Measurements from ENCODE around the gene CCNE1. TPM values are rescaled to one million over a fixed set of nuclear protein-coding genes. Genes with fewer than 3 reads are reported as not detected.

CCNE1 gene
- total RNA-seq = 10 to 100 TPM; 33.3 to 34.9 TPM
- polyA plus RNA-seq (2013, experiment 1 of 2) = 16.2 TPM
- 15.1 TPM for polyA plus RNA-seq (2013, experiment 2 of 2)
- long read RNA-seq, experiment 1, transcript CCNE1-201 (12 exons, 2,043 nt) = major isoform, 9 of 33 reads
- long read RNA-seq, experiment 1, partial matches to known transcripts = 7 of 33 reads
- long read RNA-seq, experiment 1, other reads (novel, unspliced or antisense) = 15 of 33 reads
- long read RNA-seq, experiment 2, transcript CCNE1-201 (12 exons, 2,043 nt) = major isoform, 40 of 79 reads
- long read RNA-seq, experiment 2, partial matches to known transcripts = 1 of 79 reads
- long read RNA-seq, experiment 2, other reads (novel, unspliced or antisense) = 36 of 79 reads
- long read RNA-seq, experiment 3, transcript CCNE1-201 (12 exons, 2,043 nt) = major isoform, 25 of 39 reads
- long read RNA-seq, experiment 3, partial matches to known transcripts = 2 of 39 reads
- long read RNA-seq, experiment 3, other reads (novel, unspliced or antisense) = 12 of 39 reads
- long read RNA-seq, experiment 4, partial matches to known transcripts = 4 of 4 reads
- long read RNA-seq, experiment 4, other reads (novel, unspliced or antisense) = 0 of 4 reads

GRCh38 chr19:29811125-29812079, at the start of gene CCNE1:
CCNE1 (plus strand) TSS chr19:29811991; CDS start chr19:29812556, 565 bp downstream.
- Histone ChIP-seq H3K27me3 (ENCODE audit: control insufficient read depth, insufficient read depth, low read length, poor library complexity, severe bottlenecking) (no peaks in the 10 kb centered on the region), H3K9ac (ENCODE audit: extremely low read depth, low read length, poor library complexity, severe bottlenecking) (peak within 1 kb of the TSS; percentile 15), H3K4me3 (ENCODE audit: low read length) (peak within 1 kb of the TSS; percentile 72), H3K27ac (ENCODE audit: low read depth, low read length) (no peak within 1 kb of the TSS), H3K4me1 (ENCODE audit: control insufficient read depth, insufficient read depth, low read length) (no peaks in the 10 kb centered on the region), H3K9me3 (ENCODE audit: control insufficient read depth, low read length) (no peaks in the 10 kb centered on the region), H3K36me3 (ENCODE audit: control insufficient read depth, insufficient read depth, low read length) (peaks cover 17% of the 10 kb centered on the region)
- 3 to 22% methylated on average over 10 to 106 of the region's 125 CpGs for whole genome bisulfite sequencing, 2 experiments (ENCODE audit: insufficient coverage in 1 of 2, insufficient read length in 1 of 2)
- Mint-ChIP-seq H3K4me1 (peaks cover 2% of the 10 kb centered on the region), H3K27me3 (ENCODE audit: insufficient read depth) (no peaks in the 10 kb centered on the region), H3K4me3 (peak within 1 kb of the TSS; percentile 79), H3K9me3 (no peaks in the 10 kb centered on the region), H3K27ac (peak within 1 kb of the TSS; percentile 76), H3K36me3 (ENCODE audit: low read depth) (no peaks in the 10 kb centered on the region)
- DNase-seq = peak; percentile 94
- TF ChIP-seq CTCF (conservative IDR thresholded peaks at IDR 0.05) = no peak

GRCh38 chr19:29763196-29763595, 48.6 kb upstream of the CCNE1 start:
- Histone ChIP-seq H3K27ac (ENCODE audit: low read depth, low read length) (no peak overlapping the region), H3K4me3 (ENCODE audit: low read length) (no peak overlapping the region), H3K4me1 (ENCODE audit: control insufficient read depth, insufficient read depth, low read length) (no peaks in the 10 kb centered on the region), H3K9ac (ENCODE audit: extremely low read depth, low read length, poor library complexity, severe bottlenecking) (no peak overlapping the region), H3K36me3 (ENCODE audit: control insufficient read depth, insufficient read depth, low read length) (no peaks in the 10 kb centered on the region), H3K27me3 (ENCODE audit: control insufficient read depth, insufficient read depth, low read length, poor library complexity, severe bottlenecking) (no peaks in the 10 kb centered on the region), H3K9me3 (ENCODE audit: control insufficient read depth, low read length) (no peaks in the 10 kb centered on the region)
- Mint-ChIP-seq H3K9me3 (no peaks in the 10 kb centered on the region), H3K27ac (no peak overlapping the region), H3K36me3 (ENCODE audit: low read depth) (no peaks in the 10 kb centered on the region), H3K27me3 (ENCODE audit: insufficient read depth) (peaks cover 1% of the 10 kb centered on the region), H3K4me1 (no peaks in the 10 kb centered on the region), H3K4me3 (no peak overlapping the region)
- TF ChIP-seq CTCF (conservative IDR thresholded peaks at IDR 0.05) = no peak
- 82 to 84% methylated on average over 4 of the region's 4 CpGs for WGBS, 2 experiments (ENCODE audit: insufficient coverage in 1 of 2, insufficient read length in 1 of 2)
- DNase-seq = no peak

- WGBS, 2 experiments (ENCODE audit: insufficient coverage in 1 of 2, insufficient read length in 1 of 2) = 82 to 91% methylated on average over 4 to 8 of the region's 8 CpGs
- Mint-ChIP-seq H3K4me3 (no peak overlapping the region), H3K27ac (no peak overlapping the region), H3K4me1 (no peaks in the 10 kb centered on the region), H3K27me3 (ENCODE audit: insufficient read depth) (peaks cover 1% of the 10 kb centered on the region), H3K36me3 (ENCODE audit: low read depth) (no peaks in the 10 kb centered on the region), H3K9me3 (no peaks in the 10 kb centered on the region)
- Histone ChIP-seq H3K4me1 (ENCODE audit: control insufficient read depth, insufficient read depth, low read length) (no peaks in the 10 kb centered on the region), H3K9me3 (ENCODE audit: control insufficient read depth, low read length) (no peaks in the 10 kb centered on the region), H3K9ac (ENCODE audit: extremely low read depth, low read length, poor library complexity, severe bottlenecking) (no peak overlapping the region), H3K36me3 (ENCODE audit: control insufficient read depth, insufficient read depth, low read length) (no peaks in the 10 kb centered on the region), H3K27ac (ENCODE audit: low read depth, low read length) (no peak overlapping the region), H3K4me3 (ENCODE audit: low read length) (no peak overlapping the region), H3K27me3 (ENCODE audit: control insufficient read depth, insufficient read depth, low read length, poor library complexity, severe bottlenecking) (no peaks in the 10 kb centered on the region)
- no peak for TF ChIP-seq CTCF (conservative IDR thresholded peaks at IDR 0.05)
- DNase-seq = no peak
Measured at GRCh38 chr19:29764361-29764760, 47.4 kb upstream of the CCNE1 start.

Data from endodermal cell (in vitro differentiated cells).